ENCODE measurements around the gene SPTBN1.

DNA sequence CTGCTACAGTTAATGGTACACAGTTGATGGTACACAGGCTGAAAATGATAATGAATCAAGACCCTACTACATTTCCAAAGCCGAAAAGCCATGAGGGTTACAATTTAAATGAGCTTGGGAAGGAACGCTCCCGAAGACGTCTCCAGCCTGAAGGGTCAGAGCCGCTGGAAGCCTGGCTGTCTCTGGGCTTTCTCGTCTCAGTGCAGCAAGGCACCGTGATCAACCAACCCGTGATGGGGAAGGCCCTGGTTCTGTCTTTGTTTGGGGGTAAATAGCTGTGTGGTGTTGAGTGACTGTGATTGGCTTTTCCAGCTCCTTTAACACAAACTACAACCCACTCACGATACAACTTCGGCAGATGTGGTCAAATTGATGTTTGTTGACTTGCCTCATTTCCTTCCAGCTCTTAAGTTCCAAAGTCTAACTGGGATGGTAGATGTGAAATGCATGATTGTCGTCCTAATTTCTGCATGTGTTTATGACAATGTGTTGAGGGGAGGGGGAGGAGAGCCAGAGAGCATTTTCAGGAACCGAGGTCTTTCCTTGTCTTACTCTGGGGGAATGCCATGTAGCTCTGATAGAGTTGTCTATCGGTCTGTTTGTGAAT, 207.4 kb downstream of the SPTBN1 start:
- TF ChIP-seq POLR2A (IDR thresholded peaks at IDR 0.05), result no peak
- TF ChIP-seq, protein P1, sequence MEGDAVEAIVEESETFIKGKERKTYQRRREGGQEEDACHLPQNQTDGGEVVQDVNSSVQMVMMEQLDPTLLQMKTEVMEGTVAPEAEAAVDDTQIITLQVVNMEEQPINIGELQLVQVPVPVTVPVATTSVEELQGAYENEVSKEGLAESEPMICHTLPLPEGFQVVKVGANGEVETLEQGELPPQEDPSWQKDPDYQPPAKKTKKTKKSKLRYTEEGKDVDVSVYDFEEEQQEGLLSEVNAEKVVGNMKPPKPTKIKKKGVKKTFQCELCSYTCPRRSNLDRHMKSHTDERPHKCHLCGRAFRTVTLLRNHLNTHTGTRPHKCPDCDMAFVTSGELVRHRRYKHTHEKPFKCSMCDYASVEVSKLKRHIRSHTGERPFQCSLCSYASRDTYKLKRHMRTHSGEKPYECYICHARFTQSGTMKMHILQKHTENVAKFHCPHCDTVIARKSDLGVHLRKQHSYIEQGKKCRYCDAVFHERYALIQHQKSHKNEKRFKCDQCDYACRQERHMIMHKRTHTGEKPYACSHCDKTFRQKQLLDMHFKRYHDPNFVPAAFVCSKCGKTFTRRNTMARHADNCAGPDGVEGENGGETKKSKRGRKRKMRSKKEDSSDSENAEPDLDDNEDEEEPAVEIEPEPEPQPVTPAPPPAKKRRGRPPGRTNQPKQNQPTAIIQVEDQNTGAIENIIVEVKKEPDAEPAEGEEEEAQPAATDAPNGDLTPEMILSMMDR (IDR thresholded peaks at IDR 0.05), result no peak
